Subcutaneous abdominal adipose tissue (tissue), 5 donors: ENCODE measurements around the gene PCDH17.

ENCODE experiments used
- H3K27ac ChIP-seq: one replicate; pipeline ENCODE4 v1.7.0; 2013; ENCODE audit warnings: low read depth, mild to moderate bottlenecking, inconsistent platforms, low read length, moderate library complexity
- H3K27me3 ChIP-seq, 5 donors: one replicate each; pipeline ENCODE4 v1.7.0; 2013; ENCODE audit warnings: low read length in 5 of 5, inconsistent platforms in 1 of 5; ENCODE audit not compliant: control insufficient read depth in 5 of 5, insufficient read depth in 4 of 5
- H3K36me3 ChIP-seq, 5 donors: one replicate each; pipeline ENCODE4 v1.7.0; 2013; ENCODE audit warnings: low read length in 5 of 5; ENCODE audit not compliant: control insufficient read depth in 5 of 5, insufficient read depth in 5 of 5
- H3K4me1 ChIP-seq, 5 donors: one replicate each; pipeline ENCODE4 v1.7.0; 2013; ENCODE audit warnings: low read length in 5 of 5, mild to moderate bottlenecking in 3 of 5, moderate library complexity in 1 of 5; ENCODE audit not compliant: control insufficient read depth in 5 of 5, insufficient read depth in 5 of 5
- H3K4me3 ChIP-seq, 5 donors: one replicate each; pipeline ENCODE4 v1.7.0; 2013; ENCODE audit warnings: low read length in 5 of 5, low read depth in 1 of 5
- H3K9ac ChIP-seq, 5 donors: one replicate each; pipeline ENCODE4 v1.7.0; 2013; ENCODE audit warnings: low read length in 5 of 5, mild to moderate bottlenecking in 4 of 5, moderate library complexity in 3 of 5
- H3K9me3 ChIP-seq, 5 donors: one replicate each; pipeline ENCODE4 v1.7.0; 2013; ENCODE audit warnings: low read length in 5 of 5; ENCODE audit not compliant: control insufficient read depth in 5 of 5
- donor health status: healthy.
- donor health status: healthy.
- donor health status: healthy.
- donor health status: healthy.
- donor health status: healthy.

Gene PCDH17, protein sequence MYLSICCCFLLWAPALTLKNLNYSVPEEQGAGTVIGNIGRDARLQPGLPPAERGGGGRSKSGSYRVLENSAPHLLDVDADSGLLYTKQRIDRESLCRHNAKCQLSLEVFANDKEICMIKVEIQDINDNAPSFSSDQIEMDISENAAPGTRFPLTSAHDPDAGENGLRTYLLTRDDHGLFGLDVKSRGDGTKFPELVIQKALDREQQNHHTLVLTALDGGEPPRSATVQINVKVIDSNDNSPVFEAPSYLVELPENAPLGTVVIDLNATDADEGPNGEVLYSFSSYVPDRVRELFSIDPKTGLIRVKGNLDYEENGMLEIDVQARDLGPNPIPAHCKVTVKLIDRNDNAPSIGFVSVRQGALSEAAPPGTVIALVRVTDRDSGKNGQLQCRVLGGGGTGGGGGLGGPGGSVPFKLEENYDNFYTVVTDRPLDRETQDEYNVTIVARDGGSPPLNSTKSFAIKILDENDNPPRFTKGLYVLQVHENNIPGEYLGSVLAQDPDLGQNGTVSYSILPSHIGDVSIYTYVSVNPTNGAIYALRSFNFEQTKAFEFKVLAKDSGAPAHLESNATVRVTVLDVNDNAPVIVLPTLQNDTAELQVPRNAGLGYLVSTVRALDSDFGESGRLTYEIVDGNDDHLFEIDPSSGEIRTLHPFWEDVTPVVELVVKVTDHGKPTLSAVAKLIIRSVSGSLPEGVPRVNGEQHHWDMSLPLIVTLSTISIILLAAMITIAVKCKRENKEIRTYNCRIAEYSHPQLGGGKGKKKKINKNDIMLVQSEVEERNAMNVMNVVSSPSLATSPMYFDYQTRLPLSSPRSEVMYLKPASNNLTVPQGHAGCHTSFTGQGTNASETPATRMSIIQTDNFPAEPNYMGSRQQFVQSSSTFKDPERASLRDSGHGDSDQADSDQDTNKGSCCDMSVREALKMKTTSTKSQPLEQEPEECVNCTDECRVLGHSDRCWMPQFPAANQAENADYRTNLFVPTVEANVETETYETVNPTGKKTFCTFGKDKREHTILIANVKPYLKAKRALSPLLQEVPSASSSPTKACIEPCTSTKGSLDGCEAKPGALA (N-terminal part only)

DNA sequence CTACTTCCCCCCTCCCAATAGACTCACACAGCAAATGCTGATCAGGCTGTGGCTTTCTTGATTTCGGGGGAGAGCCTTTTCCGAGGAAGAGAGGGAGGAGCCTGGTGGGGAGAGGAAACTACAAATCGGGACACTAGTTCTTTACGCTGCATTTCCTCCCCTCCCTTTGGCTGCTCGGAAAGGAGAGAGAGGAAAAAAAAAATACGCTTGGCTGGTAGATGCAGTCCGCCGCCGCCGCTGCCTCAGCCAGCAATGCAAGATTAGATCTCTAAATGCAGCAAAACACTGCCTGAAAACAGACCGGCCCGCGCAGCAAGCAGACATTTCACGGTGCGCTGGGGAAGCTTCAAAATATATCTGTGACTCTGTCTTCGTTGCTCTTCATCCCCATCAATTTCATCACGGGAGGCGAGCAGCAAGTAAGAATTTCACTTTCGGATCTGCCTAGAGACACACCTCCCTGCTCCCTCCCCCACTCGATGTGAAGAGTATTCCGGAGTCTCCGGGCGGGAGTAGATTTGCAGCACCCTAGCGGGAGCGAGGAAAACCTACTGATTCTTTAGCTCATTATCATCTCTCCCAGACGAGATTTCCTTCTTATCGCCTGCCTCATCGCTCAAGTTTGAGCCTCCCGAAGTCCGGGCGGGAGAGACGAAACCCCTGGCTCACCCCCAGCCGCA lies at the start of gene PCDH17:
Gene PCDH17, plus strand, starts transcription at position 149 of the 680 bp plus-strand sequence. CDS start 803 bp downstream, outside the sequence.
- H3K36me3 ChIP-seq, result no peaks in the 10 kb centered on the region
- no peaks in the 10 kb centered on the region for H3K9me3 ChIP-seq
- peak within 1 kb of the TSS; percentile 59 to 80 (median 78) for H3K4me3 ChIP-seq
- H3K27ac ChIP-seq, result no peak within 1 kb of the TSS
- H3K27me3 ChIP-seq, result peaks cover 37 to 52% (median 41%) of the 10 kb centered on the region in 5 donors
- peaks cover 2 to 59% (median 44%) of the 10 kb centered on the region in 5 donors for H3K4me1 ChIP-seq
- H3K9ac ChIP-seq, result peak within 1 kb of the TSS in 2 of 5 donors; percentile 7 to 63

DNA sequence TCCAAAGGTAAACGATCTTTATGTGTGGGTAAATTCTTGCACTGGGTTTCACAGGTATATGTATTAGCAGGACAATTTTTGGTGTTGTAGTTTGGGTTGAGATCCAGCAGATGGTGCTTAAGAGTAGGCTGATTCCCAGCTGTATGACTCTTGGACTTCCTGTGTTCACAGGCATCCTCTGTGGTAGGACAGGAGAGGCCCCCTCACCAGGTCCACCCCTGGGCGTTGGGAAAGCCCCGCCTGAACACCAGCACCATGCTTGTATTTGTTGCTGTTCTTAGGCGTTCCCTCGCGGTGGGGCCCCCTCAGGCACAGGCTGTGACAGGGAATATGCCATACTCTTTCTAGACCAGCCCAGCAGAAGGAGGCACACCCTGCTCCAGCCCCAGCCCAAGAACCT lies 49.5 kb upstream of the PCDH17 start:
- H3K4me1 ChIP-seq, result no peaks in the 10 kb centered on the region
- no peak overlapping the region for H3K9ac ChIP-seq
- H3K27ac ChIP-seq, result no peak overlapping the region
- no peaks in the 10 kb centered on the region for H3K36me3 ChIP-seq
- H3K27me3 ChIP-seq, result peaks cover 0 to 3% (median 0%) of the 10 kb centered on the region in 5 donors
- no peaks in the 10 kb centered on the region for H3K9me3 ChIP-seq
- H3K4me3 ChIP-seq, result no peak overlapping the region

DNA sequence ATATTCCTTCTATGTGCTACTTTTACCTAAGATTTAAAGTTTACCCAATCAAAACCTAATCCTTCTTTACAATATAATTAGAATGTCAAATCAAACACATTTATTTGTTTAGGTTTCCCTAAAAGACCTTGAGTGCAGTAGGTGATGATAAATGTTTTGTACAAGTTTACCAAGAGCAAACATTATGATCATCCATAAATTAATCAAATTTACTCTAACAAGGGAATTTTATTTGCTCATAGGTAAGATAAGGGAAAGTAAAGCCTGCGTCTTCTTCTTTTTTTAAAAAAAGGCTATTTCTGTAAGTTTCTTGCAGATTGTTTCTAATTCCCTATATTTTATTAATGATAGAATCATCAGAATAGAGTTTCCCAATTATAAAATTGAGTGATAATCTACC lies 48.0 kb upstream of the PCDH17 start:
- Histone ChIP-seq H3K36me3 (no peaks in the 10 kb centered on the region), H3K4me3 (no peak overlapping the region), H3K9ac (no peak overlapping the region), H3K9me3 (no peaks in the 10 kb centered on the region), H3K27ac (no peak overlapping the region), H3K4me1 (no peaks in the 10 kb centered on the region), H3K27me3 (peaks cover 0 to 3% (median 0%) of the 10 kb centered on the region in 5 donors)

DNA sequence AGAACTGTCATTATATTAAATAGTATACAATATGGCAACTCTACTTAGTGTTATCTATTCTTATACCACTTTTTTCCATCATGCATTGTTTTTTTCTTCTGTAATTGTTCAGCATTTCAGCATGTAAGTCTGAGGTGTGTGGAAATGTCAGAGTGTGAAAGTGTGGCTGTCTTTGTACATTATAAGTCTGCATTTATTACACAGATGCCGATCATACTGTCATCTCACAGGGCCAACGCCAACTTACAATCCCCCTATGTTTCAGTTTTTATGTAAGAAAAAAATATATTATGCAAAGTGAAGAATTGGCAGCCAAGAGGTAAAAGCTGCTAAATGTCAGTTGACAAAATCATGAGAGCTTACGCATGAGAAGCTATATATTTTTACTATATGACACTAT lies 42.9 kb upstream of the PCDH17 start:
- Histone ChIP-seq H3K27ac (no peak overlapping the region), H3K4me1 (no peaks in the 10 kb centered on the region), H3K9ac (no peak overlapping the region), H3K36me3 (no peaks in the 10 kb centered on the region), H3K4me3 (no peak overlapping the region), H3K27me3 (no peaks in the 10 kb centered on the region), H3K9me3 (no peaks in the 10 kb centered on the region)

DNA sequence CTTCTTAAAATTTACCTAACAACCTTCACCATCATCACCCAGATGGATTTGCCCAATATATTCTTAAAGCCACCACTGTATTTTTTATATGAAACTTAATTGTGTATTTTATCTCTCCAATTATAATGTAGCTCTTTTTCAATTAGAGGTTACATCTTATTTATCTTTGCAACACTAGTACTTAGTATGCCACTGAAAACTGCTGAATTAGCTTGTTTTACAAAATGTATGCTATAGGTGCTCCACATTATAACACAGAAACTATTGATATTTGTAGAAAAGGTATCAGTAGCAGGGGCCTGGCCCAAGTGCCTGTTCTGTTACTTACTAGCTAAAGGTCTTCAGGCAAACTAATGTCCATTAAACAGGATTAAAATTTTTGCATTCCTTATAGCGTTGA lies 35.8 kb upstream of the PCDH17 start:
- Histone ChIP-seq H3K4me3 (no peak overlapping the region), H3K9me3 (no peaks in the 10 kb centered on the region), H3K9ac (no peak overlapping the region), H3K27me3 (no peaks in the 10 kb centered on the region), H3K4me1 (no peaks in the 10 kb centered on the region), H3K27ac (no peak overlapping the region), H3K36me3 (no peaks in the 10 kb centered on the region)

DNA sequence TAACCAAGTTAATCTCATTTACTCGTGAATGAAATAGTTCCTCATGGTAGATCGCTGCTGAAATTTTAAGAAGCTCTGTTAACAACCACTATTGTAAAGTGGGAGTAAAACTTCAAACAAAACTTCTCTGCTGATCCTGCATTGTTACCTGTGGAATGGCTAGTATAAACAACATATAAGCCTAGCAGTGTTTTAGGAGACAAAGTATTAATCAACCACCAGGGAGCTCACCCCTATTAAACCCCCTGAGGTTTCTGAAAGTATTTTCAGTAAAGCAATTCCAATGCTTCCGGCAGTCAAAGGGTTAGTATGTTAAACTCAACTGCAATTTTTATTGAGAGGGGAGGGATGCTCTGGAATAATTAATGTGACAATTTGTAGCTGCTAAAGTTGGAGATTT lies 30.0 kb upstream of the PCDH17 start:
- H3K4me3 ChIP-seq, result no peak overlapping the region
- no peaks in the 10 kb centered on the region for H3K27me3 ChIP-seq
- H3K36me3 ChIP-seq, result no peaks in the 10 kb centered on the region
- H3K9ac ChIP-seq, result no peak overlapping the region
- no peaks in the 10 kb centered on the region for H3K4me1 ChIP-seq
- no peaks in the 10 kb centered on the region for H3K9me3 ChIP-seq
- H3K27ac ChIP-seq, result no peak overlapping the region

DNA sequence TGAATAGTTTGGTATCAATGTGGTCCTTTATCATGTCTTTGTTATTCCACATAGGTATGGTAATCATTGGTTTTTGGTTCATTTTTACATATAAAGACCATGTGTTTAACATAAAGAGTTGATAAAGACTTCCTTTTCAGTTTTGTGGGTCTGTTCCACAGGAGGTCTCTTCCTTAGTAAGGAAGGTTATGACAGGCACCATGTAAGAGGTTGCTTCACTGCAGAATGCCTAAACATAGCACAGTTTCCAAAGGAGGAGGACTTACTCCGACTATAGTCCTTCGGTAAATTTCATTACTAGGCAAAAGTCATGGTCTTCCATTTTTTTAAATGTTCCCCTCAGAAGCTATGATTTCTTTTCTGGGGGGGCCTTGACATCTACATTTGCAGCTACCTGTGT lies 27.1 kb upstream of the PCDH17 start:
- Histone ChIP-seq H3K27ac (no peak overlapping the region), H3K27me3 (no peaks in the 10 kb centered on the region), H3K36me3 (no peaks in the 10 kb centered on the region), H3K4me1 (no peaks in the 10 kb centered on the region), H3K9me3 (no peaks in the 10 kb centered on the region), H3K9ac (no peak overlapping the region), H3K4me3 (no peak overlapping the region)

DNA sequence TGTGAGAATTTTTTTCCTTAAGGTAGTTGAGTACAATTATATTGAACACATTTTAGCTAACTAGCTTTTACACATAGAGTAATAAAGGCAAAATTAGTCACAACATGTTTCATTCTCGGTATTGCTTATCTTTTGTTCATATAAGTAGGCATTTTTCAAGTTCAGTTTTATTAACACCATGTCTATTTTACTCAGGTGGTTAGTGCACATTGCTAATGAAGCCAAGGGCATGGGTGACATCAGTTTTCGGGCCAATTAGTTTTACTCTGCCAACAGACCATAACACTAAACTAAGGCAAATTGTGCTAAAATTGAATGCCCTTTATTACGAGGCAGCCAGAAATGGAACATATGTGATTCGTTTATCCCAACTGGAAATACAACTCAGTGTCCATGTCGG lies 19.6 kb upstream of the PCDH17 start:
- no peaks in the 10 kb centered on the region for H3K9me3 ChIP-seq
- H3K27me3 ChIP-seq, result peaks cover 0 to 3% (median 0%) of the 10 kb centered on the region in 5 donors
- no peaks in the 10 kb centered on the region for H3K4me1 ChIP-seq
- no peak overlapping the region for H3K27ac ChIP-seq
- H3K36me3 ChIP-seq, result no peaks in the 10 kb centered on the region
- H3K9ac ChIP-seq, result no peak overlapping the region
- no peak overlapping the region for H3K4me3 ChIP-seq

DNA sequence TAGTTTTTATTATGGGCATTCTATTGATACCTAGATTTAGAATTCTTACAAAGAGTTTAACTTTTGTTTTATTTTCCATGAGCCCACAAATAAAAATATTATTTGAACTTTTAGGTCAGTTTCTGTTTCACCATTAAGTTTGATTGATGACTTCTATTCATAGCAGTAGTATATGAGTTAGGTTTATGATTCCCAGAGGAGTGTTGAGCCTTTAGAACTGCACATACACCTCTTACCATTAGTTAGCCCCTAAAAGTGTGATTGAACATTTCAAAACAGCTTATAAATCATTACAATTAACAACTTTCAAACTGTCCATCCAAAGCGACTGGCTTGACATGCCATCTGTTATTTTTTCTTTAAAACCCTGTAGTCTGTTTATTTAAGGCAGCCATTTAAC lies 19.0 kb upstream of the PCDH17 start:
- Histone ChIP-seq H3K27ac (no peak overlapping the region), H3K4me1 (no peaks in the 10 kb centered on the region), H3K27me3 (peaks cover 0 to 3% (median 0%) of the 10 kb centered on the region in 5 donors), H3K9me3 (no peaks in the 10 kb centered on the region), H3K36me3 (no peaks in the 10 kb centered on the region), H3K9ac (no peak overlapping the region), H3K4me3 (no peak overlapping the region)
